Upper lobe of right lung (tissue), 1 donor: Measurements from ENCODE around the gene CEP104. TPM values are rescaled to one million over a fixed set of nuclear protein-coding genes. Genes with fewer than 3 reads are reported as not detected.

Experiments used
- ATAC-seq: fragments of 200-7000 bp; cut with Tn5 transposase; one replicate; pipeline ENCODE4 v1.9.1; 2020; ENCODE audit warnings: mild to moderate bottlenecking, moderate library complexity
- DNase-seq: peaks from one replicate; pipeline ENCODE4 v3.0.0-alpha.2; 2020
- H3K27ac ChIP-seq: fragments of 200-600 bp; one replicate; pipeline ENCODE4 v1.8.0; 2022
- H3K27me3 ChIP-seq: fragments of 200-600 bp; one replicate; pipeline ENCODE4 v1.8.0; 2022; ENCODE audit warnings: mild to moderate bottlenecking
- H3K36me3 ChIP-seq: fragments of 200-600 bp; one replicate; pipeline ENCODE4 v1.8.0; 2022
- H3K4me1 ChIP-seq: fragments of 200-600 bp; one replicate; pipeline ENCODE4 v1.8.0; 2022
- H3K4me3 ChIP-seq: fragments of 200-600 bp; one replicate; pipeline ENCODE4 v1.8.0; 2022; ENCODE audit warnings: mild to moderate bottlenecking
- H3K9me3 ChIP-seq: fragments of 200-600 bp; one replicate; pipeline ENCODE4 v1.8.0; 2022
- intact Hi-C: fragments of 100-400 bp; cut with DNase I; formaldehyde crosslinking; loops from one replicate; pipeline ENCODE4 v1.11.0; 2022
- total RNA-seq: library from RNA; stranded (reverse); fragmentation: NEBNext Ultra II Directional; extraction: Animal tissue kit (Norgen Biotek cat#: 25700); gene quantifications from one replicate; pipeline ENCODE4 v1.2.1, GENCODE V29; 2021
- TF ChIP-seq, protein P1 (sequence below): fragments of 200-600 bp; IDR thresholded peaks from one replicate; pipeline ENCODE4 v1.8.0; 2022; ENCODE audit warnings: antibody characterized with exemption
- donor health status: DM: no; HTN: yes; CAD: no; lungs with severe emphysema.

The CEP104 gene
- total RNA-seq, 1 donor from 2014 or later: 61.0 TPM

DNA sequence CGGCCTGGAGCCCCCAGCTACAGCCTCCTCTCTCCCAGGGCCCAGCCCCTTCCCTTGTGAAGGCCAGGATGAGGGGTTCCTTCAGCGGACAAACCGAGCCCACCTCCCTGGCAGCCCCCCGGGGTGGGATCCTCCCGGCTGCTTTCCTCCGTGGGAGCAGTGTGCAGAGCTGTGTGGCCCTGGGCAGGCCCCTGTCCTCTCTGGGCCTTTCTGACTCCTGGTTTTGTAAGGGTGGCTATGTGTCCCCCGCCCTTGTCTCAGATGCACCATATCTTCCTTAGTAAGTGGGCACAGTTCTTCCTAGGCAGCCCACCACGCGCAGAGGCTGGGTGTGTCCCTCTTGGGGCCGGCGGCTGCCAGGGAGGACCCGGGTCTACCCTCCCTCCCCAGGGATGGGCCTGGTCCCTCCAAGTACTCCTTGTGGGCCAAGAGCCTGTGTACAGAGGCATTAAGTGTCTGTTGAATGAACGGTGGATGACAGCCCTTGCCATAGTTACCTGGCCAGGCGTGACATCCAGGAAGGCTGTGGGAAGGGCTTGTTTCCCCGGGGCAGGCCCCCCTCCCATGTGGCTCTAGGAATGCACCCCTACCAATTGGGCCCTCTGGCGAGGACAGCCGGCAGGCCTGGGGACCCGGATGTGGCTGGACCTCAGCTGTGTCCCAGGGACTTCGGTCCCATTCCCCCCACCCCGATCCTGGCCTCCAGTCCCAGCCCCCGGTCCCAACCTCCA lies 80.6 kb downstream of the CEP104 start:
- Histone ChIP-seq H3K36me3 (peaks cover 27% of the 10 kb centered on the region), H3K27me3 (no peaks in the 10 kb centered on the region), H3K27ac (no peak overlapping the region), H3K9me3 (no peaks in the 10 kb centered on the region), H3K4me1 (peaks cover 11% of the 10 kb centered on the region), H3K4me3 (no peak overlapping the region)
- TF ChIP-seq, protein P1, sequence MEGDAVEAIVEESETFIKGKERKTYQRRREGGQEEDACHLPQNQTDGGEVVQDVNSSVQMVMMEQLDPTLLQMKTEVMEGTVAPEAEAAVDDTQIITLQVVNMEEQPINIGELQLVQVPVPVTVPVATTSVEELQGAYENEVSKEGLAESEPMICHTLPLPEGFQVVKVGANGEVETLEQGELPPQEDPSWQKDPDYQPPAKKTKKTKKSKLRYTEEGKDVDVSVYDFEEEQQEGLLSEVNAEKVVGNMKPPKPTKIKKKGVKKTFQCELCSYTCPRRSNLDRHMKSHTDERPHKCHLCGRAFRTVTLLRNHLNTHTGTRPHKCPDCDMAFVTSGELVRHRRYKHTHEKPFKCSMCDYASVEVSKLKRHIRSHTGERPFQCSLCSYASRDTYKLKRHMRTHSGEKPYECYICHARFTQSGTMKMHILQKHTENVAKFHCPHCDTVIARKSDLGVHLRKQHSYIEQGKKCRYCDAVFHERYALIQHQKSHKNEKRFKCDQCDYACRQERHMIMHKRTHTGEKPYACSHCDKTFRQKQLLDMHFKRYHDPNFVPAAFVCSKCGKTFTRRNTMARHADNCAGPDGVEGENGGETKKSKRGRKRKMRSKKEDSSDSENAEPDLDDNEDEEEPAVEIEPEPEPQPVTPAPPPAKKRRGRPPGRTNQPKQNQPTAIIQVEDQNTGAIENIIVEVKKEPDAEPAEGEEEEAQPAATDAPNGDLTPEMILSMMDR: no peak
- no peak for DNase-seq
- ATAC-seq: no peak
- intact Hi-C loops: no loop called here

DNA sequence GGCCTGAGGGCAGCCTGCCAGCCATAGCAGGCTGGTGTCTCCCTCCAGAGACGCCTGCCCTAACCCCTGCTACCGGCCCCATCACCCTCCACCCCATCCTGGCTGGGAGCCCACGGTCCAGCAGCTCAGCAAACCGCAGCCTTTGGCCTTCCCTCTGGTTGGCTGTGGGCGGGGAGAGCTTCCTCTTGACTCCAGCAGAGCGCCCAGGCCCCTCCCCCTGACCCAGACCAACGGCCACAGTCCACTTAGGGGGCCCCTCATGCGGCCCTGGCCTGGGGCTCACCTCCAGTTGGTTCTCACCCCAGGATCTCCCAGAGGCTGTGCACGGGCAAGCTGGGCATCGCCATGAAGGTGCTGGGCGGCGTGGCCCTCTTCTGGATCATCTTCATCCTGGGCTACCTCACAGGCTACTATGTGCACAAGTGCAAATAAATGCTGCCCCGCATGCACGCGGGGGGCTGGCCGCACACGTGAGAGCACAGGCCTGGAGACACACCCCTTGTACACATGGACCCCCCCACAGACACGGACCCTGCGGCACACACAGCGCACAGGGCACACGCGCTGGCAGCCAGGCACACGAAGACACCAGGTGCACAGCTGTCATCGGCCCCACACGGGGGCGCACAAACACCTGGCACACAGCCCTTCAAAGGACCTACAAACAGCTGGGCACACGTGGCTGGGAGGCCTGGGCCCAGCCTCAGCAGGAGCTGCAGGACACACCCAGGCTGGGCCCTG lies 81.4 kb downstream of the CEP104 start:
- Histone ChIP-seq H3K27me3 (no peaks in the 10 kb centered on the region), H3K4me1 (peaks cover 13% of the 10 kb centered on the region), H3K4me3 (no peak overlapping the region), H3K27ac (no peak overlapping the region), H3K9me3 (no peaks in the 10 kb centered on the region), H3K36me3 (peaks cover 19% of the 10 kb centered on the region)
- DNase-seq (peak; percentile 79), ATAC-seq (peak; percentile 19)
- intact Hi-C loops: no loop called here
- TF ChIP-seq, protein P1: peak; percentile 19

DNA sequence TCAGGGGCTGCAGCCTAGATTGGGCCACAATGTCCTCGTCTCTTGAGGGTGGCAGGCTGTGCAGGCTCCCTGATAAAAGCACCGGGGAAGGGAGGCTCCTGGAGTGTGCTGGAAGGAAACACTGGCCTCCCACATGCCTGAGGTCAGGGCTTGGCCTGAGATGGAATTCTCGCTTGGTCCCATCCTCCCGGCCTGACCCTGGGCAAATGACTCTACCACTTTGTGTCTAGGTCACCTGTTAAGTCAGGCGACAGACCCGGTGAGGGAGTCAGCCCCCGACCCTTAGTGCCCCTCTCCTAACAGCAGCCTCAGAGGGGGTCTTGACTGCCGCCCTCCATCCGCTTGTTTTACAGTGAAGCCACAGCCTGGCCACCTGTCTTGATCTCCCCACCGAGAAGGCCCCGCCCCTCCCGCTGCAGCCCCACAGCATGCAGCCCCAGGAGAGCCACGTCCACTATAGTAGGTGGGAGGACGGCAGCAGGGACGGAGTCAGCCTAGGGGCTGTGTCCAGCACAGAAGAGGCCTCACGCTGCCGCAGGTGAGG lies 82.0 kb downstream of the CEP104 start:
- TF ChIP-seq, protein P1: no peak
- H3K9me3 ChIP-seq: no peaks in the 10 kb centered on the region
- H3K4me1 ChIP-seq: peaks cover 13% of the 10 kb centered on the region
- H3K36me3 ChIP-seq: peaks cover 13% of the 10 kb centered on the region
- ATAC-seq (no peak), DNase-seq (no peak)
- H3K4me3 ChIP-seq: no peak overlapping the region
- no peaks in the 10 kb centered on the region for H3K27me3 ChIP-seq
- no peak overlapping the region for H3K27ac ChIP-seq
- intact Hi-C loops: no loop called here

DNA sequence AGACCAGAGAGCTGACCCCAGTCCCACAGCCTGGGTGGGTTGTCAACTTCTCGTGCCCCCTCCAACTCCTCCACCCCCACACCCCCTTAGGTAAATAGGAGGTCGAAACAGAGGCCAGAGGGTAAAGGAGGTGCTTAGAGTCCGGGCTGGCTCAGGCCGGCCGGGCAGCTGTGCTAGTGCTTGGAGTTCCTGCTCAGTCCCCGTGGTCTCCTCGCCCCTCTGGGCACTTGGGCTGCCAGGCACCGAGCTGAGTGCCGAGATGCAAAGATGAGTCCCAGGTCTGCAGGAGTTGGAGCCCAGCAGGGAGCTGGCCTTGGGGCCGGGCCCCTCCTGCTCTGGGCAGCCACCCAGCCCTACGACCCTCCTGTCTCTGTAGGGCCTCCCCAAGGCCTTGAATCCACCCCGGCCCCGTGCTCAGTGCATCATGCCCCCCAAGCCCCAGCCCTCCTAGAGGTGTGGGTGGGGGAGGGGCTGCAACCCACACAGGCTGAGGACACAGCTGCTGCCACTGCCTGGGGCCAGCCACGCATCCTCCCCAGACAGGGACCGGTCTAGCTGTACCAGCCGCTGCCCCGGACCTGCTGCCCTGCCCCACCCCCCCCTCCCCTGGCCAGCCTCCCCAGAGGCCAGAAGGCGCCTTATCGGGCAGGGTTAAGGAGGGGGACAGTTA lies 82.6 kb downstream of the CEP104 start:
- no peak overlapping the region for H3K27ac ChIP-seq
- H3K4me3 ChIP-seq: no peak overlapping the region
- peaks cover 7% of the 10 kb centered on the region for H3K36me3 ChIP-seq
- intact Hi-C loops: no loop called here
- ATAC-seq: no peak
- no peaks in the 10 kb centered on the region for H3K27me3 ChIP-seq
- H3K9me3 ChIP-seq: no peaks in the 10 kb centered on the region
- no peak for DNase-seq
- TF ChIP-seq, protein P1: no peak
- H3K4me1 ChIP-seq: peaks cover 13% of the 10 kb centered on the region

DNA sequence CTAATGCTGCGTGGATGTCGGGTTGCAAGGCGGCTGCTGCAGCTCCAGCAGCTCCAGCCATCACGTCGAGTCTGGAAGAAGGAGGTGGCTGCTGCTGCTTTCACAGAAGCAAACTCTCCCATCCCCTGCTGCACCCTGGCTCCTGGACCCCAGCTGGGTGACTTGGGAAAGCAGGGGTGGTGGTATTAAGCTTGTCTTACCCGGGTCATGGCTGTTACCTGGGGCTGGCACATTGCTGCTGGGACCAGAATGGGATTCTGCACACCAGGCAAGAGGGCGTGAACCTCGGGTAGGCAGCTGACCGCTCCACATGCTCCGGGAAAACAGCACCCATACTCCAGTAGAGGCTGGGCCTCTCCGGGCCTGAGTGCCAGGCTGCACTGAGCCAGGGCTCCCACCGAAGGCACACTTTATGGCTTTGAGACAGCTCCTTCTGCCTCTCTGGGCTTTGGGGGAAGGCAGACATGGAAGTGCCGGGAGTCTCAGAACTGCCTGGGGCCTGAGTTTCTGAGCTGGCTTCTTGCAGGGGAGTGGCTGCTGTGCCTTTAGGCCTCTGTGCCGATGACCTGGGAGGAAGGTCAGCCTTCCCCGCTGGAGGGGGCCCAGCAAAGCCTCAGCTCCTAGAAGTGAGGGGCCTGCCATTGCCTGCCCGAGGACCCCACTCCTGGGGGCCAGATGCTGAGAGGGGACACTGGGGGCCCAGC lies 83.3 kb downstream of the CEP104 start:
- Histone ChIP-seq H3K27me3 (no peaks in the 10 kb centered on the region), H3K27ac (no peak overlapping the region), H3K36me3 (peaks cover under 1% of the 10 kb centered on the region), H3K4me1 (peaks cover 13% of the 10 kb centered on the region), H3K4me3 (peak overlapping the region; percentile 61), H3K9me3 (no peaks in the 10 kb centered on the region)
- TF ChIP-seq, protein P1: no peak
- intact Hi-C loops: no loop called here
- DNase-seq: no peak
- no peak for ATAC-seq
